GM12892 (cell line): Measurements from ENCODE around the gene NET1.

ENCODE experiments used
- POLR2A ChIP-seq: IDR thresholded peaks from 2 replicates; pipeline ENCODE4 v1.6.1; 2011; ENCODE audit warnings: low read depth, low read length, control low read depth
- POLR2AphosphoS5 ChIP-seq: IDR thresholded peaks from 2 replicates; pipeline ENCODE4 v1.6.1; 2011; ENCODE audit warnings: low read depth, low read length, control low read depth

GRCh38 chr10:5365928-5366327 lies 46.4 kb upstream of the NET1 start:
- TF ChIP-seq POLR2A: no peak
- no peak for TF ChIP-seq POLR2AphosphoS5
